Spleen (tissue), 7 donors: ENCODE data around the gene DMWD.

Source experiments
- CTCF ChIP-seq, 11 experiments: fragments of 200-600 bp in 7 of 11; fragments of 450-650 bp in 4 of 11; sonication (generic) in 4 of 11; IDR thresholded peaks in 8 of 11; conservative IDR thresholded peaks in 3 of 11; 1 replicate in 7 of 11; 2 replicates in 4 of 11; pipeline versions ENCODE4 v1.4.0 to v1.8.0; 2016 to 2021; ENCODE audit warnings: antibody characterized with exemption in 11 of 11, inconsistent platforms in 4 of 11, mild to moderate bottlenecking in 1 of 11
- POLR2A ChIP-seq, 3 donors: fragments of 450-650 bp; IDR thresholded peaks; one replicate each; pipeline ENCODE4 v1.5.1; 2017; ENCODE audit warnings: antibody characterized with exemption in 3 of 3, mild to moderate bottlenecking in 1 of 3
- POLR2AphosphoS5 ChIP-seq, 3 donors: sonication (generic); formaldehyde crosslinking; IDR thresholded peaks; one replicate each; pipeline ENCODE4 v1.5.1; 2017; ENCODE audit warnings: antibody characterized with exemption in 3 of 3
- donor health status: DM: no; HTN: no; CAD: no; lungs with moderate emphysema.
- donor health status: DM: no; HTN: no; CAD: no.
- donor health status: DM: no; HTN: no; CAD: no.

GRCh38 chr19:45747513-45747912, 45.1 kb downstream of the DMWD start:
- TF ChIP-seq CTCF (IDR thresholded peaks at IDR 0.05 in 8 of 11, conservative IDR thresholded peaks at IDR 0.05 in 3 of 11) (no peak), POLR2A (IDR thresholded peaks at IDR 0.05) (no peak), POLR2AphosphoS5 (IDR thresholded peaks at IDR 0.05) (no peak)
